Activated gamma-delta T cell treated with Interleukin-2 at 50 U/mL for 16 hours (primary cell): ENCODE measurements around the gene MYLK2.
"Not testable (repeated sequence)": the region's sequence is repeated elsewhere in the genome, so short reads cannot be mapped to it uniquely, and the experiment has no call there.

Experiments used
- DNase-seq: peaks from one replicate; pipeline ENCODE4 v3.0.0-alpha.2; 2020

Gene MYLK2

DNA sequence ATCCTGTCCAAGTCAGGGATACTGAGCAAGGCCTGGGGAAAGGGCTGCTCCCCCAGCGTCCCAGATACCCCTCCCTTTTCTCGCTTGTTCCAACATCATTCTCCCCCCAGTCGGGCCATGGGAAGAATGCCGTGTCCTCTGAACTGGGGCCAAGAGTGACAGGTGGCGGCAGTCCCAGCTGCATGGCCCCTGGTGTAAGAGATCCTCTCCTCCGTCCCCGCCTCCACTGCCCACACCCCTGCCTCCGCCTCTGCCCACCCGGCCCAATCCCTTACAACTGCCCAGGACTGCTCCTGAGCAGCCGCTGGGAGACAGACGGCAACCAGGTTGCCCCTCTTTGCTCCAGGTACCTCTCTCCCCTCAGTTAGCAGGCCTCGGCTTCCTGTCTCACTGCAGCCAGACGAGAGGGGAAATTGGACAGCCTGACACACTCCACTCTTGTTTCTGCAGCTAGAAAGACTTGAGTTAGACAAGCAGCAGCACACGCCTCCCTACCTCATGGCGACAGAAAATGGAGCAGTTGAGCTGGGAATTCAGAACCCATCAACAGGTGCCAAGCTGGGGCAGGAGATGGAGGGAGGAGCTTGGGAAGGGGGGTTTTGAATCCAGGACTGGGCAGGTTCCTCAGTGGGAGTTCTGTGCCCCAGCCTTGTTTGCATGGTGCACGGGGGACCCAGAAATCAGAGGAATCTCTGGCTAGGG, at the start of gene MYLK2:
Gene MYLK2, plus strand, starts transcription at position 274 of the 702 bp plus-strand sequence. Its CDS starts 225 bp downstream, at position 499.
- no peak for DNase-seq

DNA sequence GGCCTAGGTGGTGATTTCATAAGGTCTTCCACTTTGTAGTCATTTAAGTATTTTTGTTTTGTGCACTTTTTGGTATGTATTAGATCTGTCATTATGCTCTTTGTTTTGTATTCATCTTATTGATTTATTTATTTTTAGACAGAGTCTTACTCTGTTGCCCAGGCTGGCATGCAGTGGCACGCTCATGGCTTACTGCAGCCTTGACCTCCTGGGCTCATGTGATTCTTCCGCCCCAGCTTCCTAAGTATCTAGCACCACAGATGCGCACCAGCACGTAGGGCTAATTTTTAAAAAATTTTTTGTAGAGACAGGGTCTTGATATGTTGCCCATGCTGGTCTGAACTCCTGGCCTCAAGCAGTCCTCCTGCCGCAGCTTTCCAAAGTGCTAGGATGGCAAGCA, 49.5 kb upstream of the MYLK2 start:
- DNase-seq = no peak

DNA sequence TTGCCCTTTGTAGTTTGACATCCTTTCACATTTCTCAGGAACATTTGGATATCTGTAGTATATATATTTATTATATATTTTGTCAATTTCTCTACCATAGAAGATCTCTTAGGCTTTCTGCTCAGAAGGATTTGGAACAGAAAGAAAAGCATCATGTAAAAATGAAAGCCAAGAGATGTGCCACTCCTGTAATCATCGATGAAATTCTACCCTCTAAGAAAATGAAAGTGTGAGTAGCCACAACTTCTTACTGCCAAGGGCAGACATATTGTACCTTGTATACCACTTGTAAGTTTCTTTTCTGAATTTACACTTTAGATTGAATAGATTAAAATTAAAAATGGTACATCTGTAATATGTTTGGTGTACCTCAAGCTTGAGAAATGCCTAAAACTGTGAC, 48.9 kb upstream of the MYLK2 start:
- no peak for DNase-seq

DNA sequence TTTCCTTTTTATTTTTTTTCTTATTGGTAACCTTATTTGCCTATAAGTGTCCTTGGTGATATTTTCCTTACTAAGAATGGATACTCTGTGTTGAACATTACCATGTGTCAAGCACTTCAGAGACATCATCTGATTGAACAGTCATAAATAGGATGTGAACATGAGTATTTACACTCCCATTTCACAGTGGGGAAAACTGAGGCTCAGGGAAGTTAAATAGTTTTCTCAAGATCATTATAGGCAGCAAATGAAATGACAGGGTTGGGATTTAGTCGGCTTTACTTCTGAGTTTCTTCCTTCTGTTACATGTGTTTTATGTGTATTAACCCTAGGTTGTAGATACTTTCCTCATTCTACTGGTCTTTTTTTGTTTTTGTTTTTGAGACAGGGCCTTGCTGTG, 44.7 kb upstream of the MYLK2 start:
- DNase-seq = no peak

DNA sequence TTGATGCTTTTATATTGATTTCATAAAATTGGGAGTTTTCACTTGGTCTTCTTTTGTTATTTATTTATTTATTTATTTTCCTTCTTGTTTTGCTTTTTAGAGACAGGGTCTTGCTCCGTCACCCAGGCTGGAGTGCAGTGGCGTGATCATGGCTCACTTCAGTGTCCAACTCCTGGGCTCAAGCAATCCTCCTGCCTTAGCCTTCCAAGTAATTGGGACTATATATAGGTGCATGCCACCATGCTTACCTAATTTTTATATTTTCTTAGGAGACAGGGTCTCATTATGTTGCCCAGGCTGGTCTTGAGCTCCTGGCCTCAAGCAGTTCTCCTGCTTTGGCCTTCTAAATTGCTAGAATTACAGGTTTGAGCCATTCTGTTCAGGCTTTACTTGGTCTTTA, 38.3 kb upstream of the MYLK2 start:
- DNase-seq = no peak

DNA sequence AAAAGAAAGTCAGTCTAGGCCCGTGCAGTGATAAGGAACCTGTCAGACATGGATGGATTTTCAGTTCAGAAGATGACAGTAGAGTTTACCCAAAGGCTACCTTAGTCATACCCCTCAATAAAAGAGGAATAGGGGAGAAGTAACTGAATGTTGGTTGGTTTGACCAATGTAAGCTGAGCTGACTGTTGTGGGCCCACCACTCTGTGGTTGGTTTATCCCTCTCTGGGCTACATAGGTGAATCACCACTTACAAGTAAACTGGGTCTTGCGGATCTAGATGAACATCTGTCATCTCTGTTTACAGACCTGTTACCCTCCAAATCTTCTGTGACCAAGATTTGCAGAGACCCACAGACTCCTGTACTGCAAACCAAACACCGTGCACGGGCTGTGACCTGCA, 37.2 kb upstream of the MYLK2 start:
- no peak for DNase-seq

DNA sequence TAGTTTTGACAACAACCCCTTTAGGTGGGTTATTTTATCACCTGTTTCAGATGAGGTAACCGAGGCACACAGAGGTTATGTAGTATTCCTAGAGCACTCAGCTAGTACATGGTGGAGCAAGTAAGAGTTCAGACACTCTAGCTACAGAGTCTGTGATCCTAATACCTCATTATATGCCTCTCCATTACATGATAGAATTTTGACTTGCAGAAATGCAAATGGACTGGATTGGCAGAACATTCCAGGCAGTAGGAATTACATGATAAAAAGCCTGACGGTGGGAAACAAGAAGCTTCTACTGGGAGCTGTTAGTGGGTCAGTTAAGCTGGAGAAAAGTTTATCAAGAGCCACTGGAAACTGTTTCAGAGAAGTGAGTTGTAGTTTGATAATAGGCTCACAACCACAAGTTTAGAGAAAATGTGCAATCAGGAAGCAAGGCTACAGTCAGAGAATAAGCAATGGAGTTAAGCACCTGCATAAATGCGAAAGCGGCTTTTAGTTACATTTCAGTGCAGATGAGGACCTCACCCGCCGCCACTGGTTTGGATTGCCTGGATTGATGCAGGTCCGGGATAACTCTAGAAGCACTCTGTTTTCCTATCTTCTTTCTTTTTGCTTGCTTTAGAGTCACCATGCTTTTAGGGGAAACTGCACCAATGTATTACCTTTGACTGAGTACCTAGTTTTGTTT, 34.7 kb upstream of the MYLK2 start:
- no peak for DNase-seq

DNA sequence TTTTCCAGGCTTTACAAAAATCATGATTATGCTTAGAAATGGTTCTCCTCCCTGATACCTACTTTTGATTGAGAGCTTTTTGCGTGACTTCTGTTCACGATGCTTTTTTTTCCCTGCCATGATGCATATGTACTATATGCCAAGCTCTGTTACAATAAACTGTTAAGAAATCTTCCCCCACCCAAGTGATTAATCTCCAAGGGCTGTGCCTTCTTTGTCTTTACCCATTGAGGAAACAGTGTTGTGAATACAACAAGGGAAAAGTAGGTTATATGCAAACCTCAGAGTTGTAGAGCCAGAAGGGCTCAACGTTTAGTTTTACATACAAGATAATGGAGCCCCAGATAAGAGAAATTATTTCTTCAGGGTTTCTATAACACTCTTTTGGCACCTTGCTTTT, 34.1 kb upstream of the MYLK2 start:
- no peak for DNase-seq

DNA sequence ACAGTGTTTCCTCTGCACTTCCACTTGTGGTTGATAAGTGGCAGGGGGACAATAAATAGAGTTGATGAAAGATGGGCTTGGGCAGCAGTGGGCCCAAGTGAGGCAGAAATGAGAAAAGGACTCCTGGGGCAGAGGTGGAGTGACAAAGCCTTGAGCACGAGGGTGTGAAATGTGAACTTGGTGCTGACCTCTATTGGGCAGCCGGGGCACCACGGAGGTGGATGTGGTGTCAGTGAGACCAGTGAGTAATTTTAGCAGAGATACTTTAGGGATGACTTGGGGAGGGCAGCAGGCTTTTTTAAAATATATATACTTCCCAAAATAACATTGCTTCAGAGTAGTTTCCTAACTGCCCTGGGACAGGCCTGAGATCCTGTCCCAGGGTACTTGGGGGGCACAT, 30.6 kb upstream of the MYLK2 start:
- no peak for DNase-seq

DNA sequence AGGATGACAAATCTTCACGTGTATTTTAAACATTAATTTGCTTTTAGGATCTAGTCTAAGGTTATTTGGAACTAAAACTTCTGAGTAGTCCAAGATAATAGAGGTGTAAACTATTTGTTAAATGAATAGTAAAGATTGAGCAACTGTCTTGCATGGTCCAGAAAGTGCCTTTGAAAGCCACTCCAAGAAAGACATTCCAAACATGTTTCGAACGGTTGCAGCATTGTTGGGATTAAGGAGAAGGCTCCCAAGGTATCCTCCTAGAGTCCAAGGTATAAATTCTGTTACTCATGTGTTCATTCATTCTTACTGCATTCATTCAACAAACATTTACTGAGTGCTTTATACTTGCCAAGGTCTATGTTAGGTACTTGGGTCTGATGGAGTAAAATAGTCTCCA, 28.8 kb upstream of the MYLK2 start:
- no peak for DNase-seq

DNA sequence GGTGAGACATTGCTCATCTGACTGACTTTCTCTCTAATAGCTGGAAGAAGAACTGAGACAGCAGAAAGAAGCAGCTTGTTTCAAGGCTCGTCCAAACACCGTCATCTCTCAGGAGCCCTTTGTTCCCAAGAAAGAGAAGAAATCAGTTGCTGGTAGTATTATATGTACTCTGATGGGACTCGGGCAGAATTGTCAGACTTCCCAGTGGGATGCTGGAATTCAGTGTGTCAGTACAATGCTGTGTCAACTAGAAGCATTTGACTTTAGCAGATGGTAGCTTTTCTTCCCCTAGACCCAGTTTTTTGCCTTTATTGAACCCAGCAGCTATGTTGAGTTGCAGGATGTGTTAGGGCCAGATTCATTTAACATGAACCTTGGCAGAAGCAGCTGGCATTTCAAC, 21.8 kb upstream of the MYLK2 start:
- no peak for DNase-seq

DNA sequence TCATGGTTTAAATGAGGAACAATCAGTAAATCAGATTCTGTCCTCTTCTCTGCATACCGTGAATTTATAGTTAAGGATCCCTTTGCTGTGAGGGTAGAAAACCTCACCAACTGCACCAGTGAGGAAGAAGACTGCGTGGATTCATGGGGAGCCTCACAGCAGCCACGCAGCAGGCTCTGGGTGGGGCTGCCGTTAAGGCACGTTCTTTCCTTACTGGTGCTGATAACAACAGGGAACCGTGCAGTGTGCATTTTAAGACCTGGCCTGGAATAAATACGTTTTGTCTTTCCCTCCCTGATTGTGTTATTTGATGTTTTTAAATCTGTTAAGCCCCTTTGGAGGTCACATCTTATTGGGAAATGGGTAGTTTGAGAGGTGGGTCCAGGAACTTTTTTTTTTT, 17.6 kb upstream of the MYLK2 start:
- DNase-seq = no peak

DNA sequence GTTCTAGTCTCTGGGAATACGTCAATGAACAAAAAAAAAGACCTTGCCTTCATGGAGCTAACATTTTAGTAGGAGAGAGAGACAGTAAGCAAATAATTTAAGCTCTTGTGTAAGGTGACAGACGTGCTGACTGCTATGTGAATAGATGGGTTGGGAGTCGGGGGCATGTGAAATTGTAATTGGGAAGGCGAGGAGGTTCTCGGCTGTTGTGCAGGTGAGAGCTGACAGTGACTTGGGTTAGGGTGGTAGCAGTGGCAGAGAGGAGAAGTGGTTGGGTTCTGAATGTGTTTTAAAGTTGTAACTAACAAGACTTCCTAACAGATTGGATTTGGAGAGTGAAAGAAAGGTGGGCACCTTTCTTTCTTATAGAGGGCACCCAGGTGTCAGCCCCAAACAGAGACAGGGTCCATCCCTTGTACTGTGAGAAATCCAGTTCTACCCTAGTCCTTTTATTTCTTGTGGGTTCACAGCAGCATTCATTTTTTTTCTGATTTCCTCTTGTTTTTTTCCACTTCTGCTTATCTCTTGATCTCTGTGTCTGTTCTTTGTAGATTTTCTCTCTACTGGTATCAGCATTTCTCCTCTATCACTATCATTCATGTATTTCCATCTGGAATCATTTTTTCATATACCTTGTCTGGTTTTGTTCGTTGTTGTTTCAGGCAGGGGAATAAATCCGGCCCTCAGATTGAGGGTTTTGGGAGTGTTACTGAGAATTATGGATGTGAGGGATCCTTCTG, 15.4 kb upstream of the MYLK2 start:
- no peak for DNase-seq

DNA sequence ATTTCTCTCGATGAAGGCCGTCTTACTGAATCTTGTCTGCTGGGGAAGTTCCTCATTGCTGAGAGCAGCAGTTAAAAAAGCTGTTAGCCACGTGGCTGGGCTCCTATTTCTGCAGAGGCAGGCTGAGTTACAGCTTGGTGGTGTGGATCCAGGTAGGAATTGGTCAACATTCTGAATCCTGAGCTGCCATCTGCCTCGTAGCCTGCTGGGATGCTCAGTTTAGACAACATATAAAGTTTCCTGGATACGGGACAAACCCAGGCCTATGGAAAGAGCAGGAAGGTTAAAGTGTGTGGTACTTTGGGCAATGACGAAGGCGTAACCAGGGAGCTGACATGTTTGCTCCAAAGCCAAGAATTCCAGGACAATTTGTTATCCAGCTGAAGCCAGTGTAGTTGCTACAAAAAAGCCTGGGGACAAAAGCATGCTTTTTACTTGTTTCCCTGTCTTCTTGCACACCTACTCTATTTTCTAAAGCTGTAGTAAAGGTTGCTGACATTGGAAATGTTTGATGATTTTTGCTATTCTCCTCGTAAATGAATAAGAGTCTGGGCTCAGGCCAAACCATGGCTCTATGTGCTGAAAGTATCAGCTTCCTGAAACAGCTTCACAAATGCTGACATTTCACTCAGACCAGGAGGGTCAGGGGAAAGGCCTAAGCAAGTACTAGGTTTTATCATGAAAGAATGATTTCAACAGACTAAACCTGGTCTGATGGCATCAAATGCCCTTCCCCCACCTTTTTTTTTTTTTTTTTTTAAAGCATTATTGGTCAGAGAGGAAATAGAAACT, 12.4 kb upstream of the MYLK2 start:
- no peak for DNase-seq

DNA sequence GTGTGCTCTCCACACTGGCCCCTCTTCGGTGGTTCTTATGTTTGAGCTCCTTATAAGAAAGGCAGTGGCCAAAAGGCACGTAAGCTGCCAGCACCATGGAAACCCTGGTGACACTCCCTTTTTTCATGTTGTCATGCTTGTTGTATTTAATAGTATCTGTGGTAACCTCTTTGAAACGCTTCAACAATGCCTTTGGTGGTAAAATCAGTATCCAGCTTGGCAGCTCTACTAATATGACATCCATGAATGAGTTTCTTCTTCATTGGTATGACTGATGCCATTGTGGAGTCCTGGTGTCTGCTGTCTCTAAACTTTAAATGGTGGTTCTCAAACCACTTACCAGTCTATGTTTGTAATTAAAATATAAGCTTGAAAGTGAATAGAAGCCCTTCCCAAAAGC, 10.7 kb upstream of the MYLK2 start:
- no peak for DNase-seq

DNA sequence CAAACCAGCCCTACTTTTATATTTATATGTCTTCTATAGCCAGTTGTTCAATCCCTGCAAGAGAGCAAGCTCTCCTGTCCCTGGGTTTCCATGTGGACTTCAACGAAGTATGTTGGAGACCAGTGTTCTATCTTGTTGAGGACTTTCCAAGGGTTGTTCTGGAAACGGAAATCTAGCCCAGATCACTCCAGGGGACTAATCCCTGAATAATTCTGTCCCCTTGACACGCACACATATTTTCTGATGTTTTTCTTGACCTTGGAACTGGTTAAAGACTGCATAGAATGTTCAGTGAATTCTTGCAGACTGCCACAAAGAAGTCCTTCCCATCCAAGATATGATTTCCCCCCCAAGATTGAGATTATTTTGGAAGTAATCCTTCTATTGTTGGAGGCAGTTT, 9.5 kb upstream of the MYLK2 start:
- no peak for DNase-seq

DNA sequence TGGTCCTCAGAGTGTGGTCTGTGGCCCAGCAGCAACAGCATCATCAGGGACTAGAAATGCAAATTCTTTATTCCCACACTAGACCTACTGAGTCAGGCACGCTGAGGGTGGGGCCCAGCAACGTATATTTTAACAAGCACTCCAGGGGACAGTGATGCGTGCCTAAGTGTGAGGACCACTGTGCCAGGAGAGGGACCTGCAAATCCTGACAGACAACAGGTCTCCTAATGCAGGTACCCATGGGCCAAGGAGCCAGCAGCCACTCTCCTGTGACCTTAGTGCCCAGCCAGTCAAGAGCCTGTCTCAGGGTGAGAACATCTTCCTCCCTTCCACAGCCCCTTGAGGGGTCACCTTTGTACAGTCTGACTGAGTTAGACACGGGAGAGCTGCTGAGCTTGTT, 8.0 kb upstream of the MYLK2 start:
- no peak for DNase-seq

DNA sequence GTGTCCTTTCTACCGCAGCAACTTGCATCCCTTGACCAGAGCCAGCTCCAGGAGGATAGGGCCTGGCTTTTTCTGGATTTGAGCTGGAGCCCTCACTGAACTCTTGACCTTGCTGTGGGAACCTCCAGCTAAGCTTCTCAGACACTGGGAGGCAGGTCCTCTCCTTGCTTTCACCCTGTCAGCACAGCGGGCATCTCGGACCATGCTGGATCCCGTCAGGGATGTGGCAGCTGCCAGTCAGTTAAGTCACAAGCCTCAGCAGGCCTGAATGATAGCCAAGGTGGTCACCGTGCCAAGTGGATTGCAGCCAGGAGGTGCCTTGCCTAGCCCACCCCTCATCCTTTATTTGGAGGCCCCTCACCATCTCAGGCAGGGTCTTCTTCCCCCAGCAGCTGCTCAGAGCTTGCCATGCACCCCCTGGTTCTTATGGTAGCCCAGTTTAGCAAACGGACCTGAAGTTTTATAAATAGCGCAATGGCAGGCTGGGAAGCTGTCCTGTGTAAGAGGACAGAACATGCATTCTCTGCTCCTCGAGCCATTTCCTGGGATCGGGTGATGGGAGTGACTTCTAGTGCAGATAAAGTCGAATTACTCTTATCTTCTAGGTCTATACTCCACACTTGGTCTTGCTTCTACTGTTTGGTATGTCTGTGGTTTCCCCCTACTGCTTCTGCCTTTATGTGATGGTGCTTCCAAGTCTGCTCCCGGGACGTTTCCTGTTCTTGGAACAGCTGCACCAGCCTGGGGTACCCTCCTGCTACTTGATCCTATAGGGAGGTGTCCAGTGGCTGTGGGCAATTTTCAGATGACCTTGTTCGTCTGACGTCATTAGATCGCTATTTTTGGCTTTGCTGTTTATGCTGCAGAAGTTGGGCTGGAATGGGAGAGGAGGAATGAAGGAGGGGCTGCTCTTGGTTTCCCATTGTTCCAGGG, 7.1 kb upstream of the MYLK2 start:
- DNase-seq = no peak

DNA sequence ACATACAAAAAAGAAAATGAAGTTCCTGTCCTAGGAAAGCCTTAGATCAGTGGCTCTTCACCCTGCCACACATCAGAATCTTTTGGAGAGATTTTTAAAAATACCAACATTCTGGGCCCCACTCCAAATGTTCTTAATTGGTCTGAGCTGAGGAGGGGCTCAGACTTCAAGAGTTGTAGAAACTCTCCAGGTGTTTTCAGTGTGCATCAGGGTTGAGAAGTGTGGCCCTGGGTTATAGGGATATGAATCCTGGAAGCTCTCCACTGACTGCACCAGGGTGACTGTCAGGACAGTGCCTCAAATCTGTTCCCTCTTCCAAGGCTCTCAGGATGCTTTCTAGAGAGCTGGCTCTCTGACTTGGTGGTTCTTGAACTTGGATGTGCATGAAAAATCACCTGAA, 5.5 kb upstream of the MYLK2 start:
- no peak for DNase-seq

DNA sequence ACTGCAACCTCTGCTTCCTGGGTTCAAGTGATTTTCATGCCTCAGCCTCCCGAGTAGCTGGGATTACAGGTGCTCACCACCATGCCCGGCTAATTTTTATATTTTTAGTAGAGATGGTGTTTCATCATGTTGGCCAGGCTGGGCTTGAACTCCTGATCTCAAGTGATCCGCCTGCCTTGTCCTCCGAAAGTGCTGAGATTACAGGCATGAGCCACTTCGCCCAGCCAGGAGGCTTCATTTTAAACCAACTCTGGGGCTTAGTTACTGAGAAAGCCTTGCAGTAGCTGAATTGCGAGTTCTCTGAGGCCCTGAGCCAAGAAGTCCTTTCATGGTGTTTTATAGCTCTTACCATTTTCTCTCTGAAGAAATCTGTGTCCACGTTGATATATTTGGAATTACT, 5.0 kb upstream of the MYLK2 start:
- DNase-seq = not testable (repeated sequence)

DNA sequence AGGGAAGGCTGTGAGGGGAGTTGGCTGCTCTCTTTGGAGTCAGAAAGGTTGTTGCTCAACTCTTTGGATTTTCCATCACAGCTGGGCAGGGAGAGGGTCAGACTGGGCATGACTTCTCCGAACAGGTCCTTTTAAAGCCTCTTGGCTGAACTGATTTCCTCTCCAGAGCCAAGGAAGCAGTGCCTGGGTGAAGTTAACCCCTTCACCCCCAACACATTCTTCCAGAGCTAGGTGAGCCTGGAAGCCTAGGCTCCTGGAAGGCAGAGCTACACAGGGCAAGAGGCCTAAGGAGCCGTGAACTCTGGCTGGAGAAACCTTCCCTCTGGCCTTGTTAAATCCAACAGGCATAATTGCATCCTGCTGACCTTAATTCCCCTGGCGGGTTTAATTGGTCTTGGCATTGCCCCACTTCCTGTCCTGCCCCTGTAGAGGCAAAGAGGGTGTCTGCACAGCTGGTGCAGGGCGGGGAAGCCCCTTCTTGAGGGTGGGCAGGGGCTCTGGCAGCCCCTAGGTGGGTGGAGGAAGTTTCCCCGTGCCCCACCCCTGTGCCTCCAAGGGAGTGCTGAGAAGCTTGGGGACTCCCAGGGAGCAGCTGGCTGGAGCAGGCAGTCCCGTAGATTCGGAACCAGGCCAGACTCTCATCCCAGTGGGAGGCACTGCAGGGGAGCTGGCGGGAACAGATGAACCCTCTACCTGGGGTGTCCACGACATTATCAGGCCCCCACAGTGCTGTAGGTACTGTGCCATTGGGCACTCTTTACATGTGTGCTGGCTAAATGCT, 3.6 kb upstream of the MYLK2 start:
- DNase-seq = no peak
